GM19193 (cell line): ENCODE results near the gene GRAP2.

Experiments
- POLR2A ChIP-seq: IDR thresholded peaks from 4 replicates; pipeline ENCODE4 v1.6.1; 2011; ENCODE audit not compliant: insufficient read depth, insufficient read length; ENCODE audit errors: extremely low read depth

GRAP2 gene

DNA sequence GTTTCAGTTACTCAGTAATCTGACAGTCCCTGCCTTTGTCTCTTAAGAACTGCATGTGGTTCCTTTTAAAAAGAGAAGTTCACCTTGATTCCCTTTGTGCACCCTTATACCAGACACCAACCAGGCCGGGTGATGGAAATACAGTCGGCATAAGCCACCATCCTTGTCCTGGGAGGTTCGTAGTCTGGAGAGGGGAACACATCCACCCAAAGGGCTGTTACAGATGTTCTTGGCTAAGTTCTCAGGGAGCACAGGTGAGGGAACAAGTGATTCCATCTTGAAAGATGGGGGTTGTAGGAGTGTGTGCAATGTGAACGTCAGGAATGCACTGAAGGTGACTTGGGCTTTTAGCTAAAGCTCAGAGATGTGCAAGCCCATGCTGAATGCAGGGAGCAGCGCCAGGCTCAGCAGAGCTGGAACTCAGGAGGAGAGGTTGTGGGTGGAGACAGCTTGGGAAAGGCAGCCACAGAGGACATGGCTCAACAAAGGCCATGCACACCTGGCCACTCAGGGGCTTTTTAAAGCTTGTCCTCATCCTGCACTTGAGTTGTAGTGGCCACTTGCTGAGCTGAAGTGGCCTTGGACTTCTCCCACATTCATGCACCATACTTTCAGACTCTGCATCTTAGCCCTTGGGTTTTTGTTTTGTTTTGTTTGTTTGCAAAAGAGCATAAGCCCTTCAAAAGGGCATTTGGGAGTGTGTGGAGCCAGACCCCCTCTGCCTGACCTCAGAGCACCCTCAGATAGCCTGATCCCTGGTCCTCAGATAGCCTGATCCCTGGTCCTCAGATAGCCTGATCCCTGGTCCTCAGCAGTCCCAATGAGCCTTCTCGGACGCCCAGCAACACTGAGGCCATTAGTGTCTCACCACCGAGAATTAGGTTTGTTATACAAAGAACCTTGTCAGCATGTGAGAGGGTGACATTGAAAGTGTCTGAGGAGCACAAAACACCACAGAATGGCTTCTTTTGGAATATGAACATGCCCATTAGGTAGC lies 46.6 kb downstream of the GRAP2 start:
- TF ChIP-seq POLR2A: no peak

DNA sequence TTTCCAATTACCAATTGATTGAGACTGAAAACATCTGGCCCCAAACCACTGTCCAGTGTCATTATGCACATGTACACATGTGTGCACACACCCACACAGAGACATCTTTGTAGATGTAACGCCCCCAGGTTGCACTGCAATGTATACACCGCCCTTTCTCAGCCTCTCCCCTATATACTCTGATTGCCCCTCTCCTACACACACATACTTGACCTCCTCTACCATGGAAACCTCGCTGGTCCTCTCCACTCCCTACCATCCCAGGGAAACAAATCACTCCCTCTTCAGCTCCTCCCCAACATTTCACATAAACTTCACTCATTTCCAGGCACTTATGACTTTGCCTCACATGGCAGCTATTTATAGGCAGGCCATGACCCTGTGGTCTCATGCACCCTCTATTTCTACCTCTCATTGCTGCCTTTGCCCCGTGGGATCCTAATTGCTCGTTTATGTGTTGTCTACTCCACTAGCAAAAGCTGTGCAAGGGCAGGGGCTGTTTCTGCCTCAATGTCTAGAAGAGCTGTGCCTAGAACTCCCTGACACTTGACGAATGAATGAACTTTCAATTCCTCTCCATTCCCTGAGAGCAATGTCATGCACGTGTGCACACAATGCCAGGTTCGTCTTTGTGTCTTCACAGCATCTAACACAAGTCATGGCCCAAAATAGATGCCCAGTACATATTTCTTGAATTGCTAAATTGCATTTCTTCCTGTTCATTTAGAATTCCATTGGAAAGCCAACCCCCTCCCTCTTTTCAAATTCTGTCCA lies 49.3 kb downstream of the GRAP2 start:
- TF ChIP-seq POLR2A: no peak

DNA sequence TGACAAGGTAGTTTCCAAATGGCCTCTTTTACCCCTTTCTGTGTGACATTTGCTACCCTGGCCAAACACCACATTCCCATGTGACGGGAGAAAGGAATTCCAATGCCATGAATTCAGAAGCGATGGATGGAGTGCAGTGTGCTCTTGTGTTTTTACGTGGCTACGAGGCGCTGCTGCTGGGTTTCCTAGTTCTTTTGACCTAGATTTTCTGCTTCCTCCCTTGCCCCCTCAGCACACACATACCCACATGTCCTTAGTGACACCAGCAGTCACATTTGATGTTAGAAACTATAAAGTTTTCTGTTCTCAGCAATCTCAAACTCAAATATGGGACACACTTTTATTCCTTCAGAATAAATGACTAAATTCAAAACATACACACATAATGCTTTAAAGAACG lies 51.5 kb downstream of the GRAP2 start:
- no peak for TF ChIP-seq POLR2A

DNA sequence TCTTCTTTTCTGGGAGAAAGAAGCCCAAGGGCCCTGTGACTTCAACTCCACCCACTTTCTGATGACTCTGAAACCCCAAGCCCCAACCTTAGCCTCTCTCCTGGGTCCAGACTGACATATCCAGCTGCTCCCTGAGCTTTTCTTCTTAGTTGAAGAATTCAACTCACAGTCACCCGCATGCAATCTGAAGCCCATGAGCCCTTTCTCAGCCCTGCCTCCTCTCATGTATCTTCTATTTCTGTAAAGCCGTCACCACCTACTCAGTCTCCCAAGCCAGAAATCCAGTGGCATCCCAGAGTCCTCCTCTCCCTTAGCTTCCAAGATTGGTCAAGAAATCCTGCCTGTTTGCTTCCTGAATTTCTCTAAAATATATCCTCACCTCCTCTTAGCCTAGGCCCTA lies 52.2 kb downstream of the GRAP2 start:
- no peak for TF ChIP-seq POLR2A

DNA sequence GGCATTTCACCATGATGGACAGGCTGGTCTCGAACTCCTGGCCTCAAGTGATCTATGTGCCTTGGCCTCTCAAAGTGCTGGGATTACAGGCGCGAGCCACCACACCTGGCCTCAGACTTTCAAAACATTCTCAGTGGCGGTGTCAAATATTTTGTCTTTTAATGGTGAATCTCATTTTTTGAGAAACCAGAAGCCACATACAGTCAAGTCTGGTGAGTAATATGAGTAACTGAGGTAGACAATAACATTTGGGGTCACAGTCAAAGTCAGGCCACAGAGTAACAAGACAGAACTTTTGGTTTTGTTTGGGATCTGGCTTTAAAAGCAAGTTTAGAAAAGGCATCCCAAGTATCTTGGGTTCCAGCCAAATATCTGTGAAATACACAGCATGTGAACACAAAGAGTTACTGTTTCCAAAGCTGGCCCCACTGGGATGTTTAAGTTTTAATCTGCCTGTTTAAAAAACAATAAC lies 53.7 kb downstream of the GRAP2 start:
- TF ChIP-seq POLR2A: no peak

DNA sequence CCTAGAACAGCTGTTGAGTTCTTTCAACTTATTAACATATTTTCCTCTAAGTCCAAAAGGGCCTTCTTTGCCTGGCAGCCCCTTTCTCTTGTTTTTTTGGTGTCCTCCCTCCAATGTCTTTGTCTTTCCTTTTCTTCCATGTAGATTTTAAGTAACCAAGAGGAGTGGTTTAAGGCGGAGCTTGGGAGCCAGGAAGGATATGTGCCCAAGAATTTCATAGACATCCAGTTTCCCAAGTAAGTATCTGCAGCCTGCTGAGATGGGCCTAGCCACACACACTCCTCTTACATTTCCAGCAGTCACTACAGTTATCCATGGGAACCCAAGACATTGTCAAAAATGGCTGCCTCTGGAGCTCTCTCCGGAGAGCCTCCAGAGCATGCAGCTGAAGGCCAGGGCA lies 54.8 kb downstream of the GRAP2 start:
- TF ChIP-seq POLR2A: no peak

DNA sequence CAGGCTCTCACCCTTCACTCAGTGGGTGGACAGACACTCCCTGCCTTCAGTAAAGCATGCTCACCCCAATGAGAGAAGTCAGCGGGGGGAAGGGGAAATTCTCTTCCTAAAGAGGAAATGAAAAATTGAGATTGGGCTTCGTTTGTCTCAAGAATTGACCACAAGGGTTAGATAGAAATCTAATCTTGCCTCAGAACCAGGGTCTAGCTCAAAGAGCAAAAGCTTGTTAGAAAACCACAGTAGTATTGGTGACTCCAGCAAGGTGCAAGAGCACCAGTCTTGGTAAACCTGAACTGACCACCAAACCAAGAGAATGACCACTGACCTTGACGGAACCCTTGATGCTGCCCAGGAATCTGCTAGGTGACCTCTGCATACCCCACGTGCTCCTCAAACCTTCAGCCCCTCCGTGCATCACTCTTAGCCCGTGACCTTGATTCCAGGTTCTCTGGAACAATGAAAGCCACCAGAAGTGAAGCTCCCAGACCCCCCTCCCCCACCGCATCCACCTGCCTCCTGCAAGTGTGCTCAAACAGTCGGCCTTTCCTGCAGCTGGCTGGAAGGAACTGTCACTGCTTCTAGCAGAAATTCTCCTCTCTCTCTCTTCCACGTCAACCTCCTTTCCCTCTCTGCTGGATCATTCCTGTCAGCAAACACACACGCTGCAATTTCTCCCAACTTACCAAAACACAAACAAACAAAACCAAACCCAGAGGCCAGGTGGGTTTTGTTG lies 56.2 kb downstream of the GRAP2 start:
- no peak for TF ChIP-seq POLR2A

DNA sequence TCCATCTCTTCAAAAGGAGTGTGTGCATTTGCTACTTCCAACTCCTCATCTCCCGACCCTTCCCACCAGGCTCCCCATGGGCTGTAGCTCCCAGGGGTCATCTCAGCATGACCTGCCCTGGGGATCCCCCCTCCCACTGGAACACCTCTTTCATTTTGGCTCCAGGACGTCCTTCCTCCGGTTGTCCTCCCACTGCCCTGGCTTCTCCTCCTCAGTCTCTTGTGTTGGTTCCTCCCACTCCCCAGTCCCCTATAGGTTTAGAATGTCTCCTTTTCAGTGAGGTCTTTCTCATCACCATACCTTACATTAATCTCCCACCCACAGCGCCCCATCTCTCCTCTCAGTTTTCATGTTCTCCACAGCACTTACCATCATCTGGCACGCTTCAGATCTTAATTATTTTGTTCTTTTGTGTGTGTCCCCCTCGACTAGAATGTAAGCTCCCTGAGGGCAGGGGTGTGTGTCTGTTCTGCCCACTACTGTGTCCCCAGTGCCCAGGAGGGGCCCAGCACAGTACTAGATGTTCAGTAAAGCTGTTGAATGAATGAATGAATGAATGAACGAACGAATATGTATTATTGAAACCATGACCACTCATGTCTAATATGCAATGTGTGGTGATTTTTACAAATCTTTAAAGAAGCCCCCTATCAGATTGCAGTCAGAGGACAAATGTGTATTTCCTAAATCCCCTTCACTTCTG lies 57.3 kb downstream of the GRAP2 start:
- TF ChIP-seq POLR2A: no peak

DNA sequence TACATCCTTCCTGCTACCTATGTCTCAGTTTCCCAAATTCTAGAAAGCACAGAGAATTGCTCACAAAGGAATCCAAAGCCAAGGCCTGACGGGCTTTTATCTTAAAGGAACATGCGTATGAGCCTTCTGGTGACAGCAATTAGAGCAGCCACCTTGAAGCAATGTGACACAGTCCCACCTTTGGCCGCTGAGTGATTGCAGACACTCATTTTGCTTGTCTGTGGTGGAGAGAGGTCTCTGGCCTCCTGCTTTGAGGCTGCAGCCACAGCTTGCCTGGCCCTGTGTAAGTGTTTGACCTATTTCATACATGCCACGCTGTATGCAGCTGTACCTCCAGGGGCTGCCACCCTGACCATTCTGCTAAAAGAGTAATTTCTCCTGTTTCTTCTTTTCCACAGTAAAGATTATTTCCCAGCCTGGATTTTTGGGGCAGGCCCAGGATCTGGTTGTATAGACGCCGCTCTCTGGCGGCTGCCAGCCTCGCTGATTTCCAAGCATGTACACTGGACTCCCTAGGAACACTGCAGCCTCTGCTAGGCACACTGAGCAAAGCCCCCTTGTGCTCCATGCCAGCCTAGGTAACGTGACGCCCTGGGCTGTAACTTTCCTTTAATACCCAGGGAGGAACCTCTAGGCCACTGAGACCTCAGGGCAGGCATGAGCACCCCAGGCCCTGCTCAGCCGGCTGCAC lies 58.2 kb downstream of the GRAP2 start:
- TF ChIP-seq POLR2A: no peak

DNA sequence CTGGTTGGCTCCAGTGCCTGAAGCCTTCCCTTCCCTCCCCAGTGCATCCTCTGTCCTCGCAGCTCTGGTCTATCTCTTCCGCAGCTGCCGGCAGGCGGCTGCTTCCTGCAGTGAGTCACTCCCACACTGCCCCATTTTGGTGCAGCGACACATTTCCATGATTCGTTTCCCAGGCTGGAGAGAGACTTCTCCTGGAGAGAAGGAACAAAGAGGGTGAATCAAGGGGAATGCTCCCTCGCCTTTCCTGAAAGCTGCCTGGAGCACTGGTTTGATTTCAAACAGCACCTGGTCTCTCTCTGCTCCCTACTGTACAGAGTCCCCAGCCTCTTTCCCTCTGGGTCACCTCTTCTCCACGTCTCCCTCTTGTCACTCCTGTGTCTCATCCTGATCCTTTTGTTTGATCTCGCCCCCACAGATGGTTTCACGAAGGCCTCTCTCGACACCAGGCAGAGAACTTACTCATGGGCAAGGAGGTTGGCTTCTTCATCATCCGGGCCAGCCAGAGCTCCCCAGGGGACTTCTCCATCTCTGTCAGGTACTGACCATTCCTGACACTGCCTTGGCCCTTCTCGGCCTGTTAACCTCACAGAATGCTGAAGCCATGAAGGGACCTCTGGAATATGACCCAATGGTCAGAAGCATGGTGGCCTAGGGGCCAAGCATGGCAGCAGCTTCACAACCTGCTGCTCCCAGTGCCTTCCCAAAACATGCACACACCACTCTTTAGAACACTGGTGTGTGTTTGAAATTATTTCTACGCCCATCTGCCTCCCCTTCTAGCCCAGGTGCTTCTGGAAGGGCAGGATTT lies 59.0 kb downstream of the GRAP2 start, which contains the start of gene TMA7B:
TMA7B (plus strand) TSS at position 758 of the 808 bp plus-strand sequence. CDS start 3,978 bp downstream, outside the sequence.
- TF ChIP-seq POLR2A: no peak

DNA sequence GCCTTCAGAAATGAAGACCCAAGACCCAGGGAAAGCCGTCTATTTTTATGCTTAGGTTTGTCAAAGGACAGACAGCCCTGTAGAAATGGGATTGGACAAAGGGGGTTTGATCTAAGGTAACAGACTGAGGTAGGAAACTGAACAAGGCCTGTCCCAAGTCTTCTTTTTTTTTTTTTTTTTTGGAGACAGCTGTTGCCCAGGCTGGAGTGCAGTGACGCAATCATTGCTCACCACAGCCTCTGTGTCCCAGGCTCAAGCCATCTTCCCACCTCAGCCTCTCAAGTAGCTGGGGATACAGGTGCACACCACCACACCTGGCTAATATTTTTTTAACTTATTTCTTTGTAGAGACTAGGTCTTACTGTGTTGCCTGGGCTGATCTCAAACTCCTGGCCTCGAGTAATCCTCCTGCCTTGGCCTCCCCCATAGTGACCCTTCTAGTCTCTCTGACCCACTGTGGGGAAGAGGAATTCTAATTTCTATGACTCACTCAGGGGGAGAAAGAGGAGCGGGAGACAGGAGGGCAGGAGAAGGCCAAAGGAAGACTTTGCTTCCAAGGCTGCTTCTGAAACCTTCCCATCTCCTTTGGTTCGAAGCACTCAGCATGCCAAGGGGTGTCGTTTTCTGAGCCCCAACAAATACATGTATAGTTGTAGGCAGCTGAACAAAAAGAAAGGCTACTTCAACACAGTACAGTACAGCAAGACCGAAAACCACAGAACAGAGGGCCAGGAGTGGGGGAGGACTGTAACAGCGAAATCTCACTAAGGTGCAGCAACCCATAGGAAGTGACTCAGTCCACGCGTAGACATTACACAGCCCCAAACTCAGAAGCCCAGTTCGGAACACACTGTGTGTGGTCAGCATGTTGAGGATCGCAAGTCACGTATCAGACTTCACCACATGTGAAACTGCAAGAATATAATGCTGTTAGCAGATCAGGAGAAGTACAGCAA lies 60.2 kb downstream of the GRAP2 start:
- no peak for TF ChIP-seq POLR2A

DNA sequence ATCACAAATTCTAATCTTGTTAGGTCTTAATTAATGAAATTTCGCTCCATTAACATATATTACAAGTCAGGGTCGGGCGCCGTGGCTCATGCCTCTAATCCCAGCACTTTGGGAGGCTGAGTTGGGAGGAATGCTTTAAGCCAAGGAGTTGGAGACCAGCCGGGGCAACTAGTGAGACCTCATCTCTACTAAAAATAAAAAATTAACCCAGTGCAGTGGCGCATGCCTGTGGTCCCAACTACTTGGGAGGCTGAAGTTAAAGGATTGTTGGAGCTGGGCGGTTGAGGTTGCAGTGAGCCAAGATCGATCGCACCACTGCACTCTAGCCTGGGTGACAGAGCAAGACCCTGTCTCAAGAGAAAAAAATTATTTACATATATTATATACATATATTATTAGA lies 61.2 kb downstream of the GRAP2 start:
- TF ChIP-seq POLR2A: no peak
